GM10266 (cell line): ENCODE results near the gene LCN2.

ENCODE experiments used
- DNase-seq: peaks from one replicate; pipeline ENCODE4 v3.0.0; 2012; ENCODE audit errors: extremely low spot score
- TF ChIP-seq, protein P1 (sequence below): IDR thresholded peaks from 2 replicates; pipeline ENCODE4 v1.5.1; 2012; ENCODE audit warnings: mild to moderate bottlenecking, low read depth; ENCODE audit not compliant: control insufficient read depth, insufficient read depth; ENCODE audit errors: missing control alignments

Gene LCN2

GRCh38 chr9:128149001-128149701 is at the start of gene LCN2:
Gene LCN2 (plus strand): TSS chr9:128149453. CDS start chr9:128149526, 73 bp downstream.
- no peak for DNase-seq
- TF ChIP-seq, protein P1, sequence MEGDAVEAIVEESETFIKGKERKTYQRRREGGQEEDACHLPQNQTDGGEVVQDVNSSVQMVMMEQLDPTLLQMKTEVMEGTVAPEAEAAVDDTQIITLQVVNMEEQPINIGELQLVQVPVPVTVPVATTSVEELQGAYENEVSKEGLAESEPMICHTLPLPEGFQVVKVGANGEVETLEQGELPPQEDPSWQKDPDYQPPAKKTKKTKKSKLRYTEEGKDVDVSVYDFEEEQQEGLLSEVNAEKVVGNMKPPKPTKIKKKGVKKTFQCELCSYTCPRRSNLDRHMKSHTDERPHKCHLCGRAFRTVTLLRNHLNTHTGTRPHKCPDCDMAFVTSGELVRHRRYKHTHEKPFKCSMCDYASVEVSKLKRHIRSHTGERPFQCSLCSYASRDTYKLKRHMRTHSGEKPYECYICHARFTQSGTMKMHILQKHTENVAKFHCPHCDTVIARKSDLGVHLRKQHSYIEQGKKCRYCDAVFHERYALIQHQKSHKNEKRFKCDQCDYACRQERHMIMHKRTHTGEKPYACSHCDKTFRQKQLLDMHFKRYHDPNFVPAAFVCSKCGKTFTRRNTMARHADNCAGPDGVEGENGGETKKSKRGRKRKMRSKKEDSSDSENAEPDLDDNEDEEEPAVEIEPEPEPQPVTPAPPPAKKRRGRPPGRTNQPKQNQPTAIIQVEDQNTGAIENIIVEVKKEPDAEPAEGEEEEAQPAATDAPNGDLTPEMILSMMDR: no peak

- DNase-seq: no peak
- TF ChIP-seq, protein P1: no peak
Measured at GRCh38 chr9:128099932-128100491, 49.2 kb upstream of the LCN2 start.

DNA sequence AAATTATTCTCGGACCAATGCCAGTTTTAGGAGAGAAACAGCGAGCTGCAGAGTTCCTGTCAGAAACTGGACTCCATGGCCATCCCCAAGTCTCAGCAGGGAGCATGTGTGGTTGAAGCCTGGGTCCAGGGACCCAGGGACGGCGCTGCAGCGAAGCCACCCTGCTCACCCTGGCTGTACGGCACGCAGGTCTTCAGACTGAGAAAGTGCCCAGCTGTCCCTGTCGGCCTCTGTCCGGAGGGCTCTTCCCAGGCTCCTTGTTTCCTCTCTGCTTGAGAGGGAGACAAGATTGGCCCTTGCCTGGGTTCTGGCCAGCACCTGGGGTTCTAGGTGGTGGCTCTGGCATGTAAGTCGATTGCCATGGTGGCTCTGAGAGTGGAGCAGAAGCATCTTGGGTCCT is 48.7 kb upstream of the LCN2 start:
- TF ChIP-seq, protein P1: no peak
- no peak for DNase-seq

- TF ChIP-seq, protein P1: no peak
- DNase-seq: no peak
Measured at GRCh38 chr9:128101231-128101661, 48.0 kb upstream of the LCN2 start.

DNA sequence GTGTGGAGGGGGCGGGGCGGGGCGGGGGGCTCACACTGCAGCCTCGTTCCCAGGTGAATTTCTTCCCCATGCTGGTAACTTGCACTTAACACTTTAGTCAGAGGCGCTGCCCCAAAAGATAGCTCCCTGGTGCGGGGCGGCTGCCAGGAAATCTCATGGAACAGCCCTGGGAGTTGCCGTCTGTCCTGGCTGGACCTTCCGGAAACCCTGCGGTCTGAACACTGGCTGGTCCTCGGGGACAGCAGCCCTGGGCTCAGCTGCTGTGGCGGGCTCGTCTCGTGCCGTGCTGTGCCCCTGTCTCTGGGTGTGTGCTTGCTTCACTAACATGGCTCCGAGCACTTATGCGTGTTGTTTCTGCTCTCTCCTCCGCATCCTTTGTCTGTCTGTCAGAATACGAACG is 47.6 kb upstream of the LCN2 start:
- DNase-seq: no peak
- TF ChIP-seq, protein P1: no peak

DNA sequence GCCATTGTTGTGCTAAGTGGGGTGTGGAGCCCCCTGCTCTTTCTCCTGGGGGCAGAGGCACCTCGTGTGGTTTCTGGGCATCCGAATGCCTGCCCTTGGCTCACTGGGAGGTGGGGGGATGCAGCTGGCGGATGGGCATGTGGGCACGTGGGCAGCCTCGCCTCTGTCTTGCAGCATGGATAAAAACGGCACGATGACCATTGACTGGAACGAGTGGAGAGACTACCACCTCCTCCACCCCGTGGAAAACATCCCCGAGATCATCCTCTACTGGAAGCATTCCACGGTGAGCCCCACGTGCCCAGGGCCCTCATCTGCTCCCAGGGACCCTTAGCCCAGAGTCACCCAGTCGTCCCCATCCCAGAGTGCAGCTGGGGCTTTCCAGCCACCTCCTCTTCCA is 47.1 kb upstream of the LCN2 start:
- TF ChIP-seq, protein P1: no peak
- DNase-seq: no peak
